Omental fat pad (tissue), 4 donors: Measurements from ENCODE around the gene NAIP. TPM values are rescaled to one million over a fixed set of nuclear protein-coding genes. Genes with fewer than 3 reads are reported as not detected.
"Not testable (repeated sequence)": the region's sequence is repeated elsewhere in the genome, so short reads cannot be mapped to it uniquely, and the experiment has no call there.

Experiments
- ATAC-seq: fragments of 150-250 bp; one replicate; pipeline ENCODE4 v1.9.1; 2016; ENCODE audit warnings: mild to moderate bottlenecking, moderate library complexity; ENCODE audit not compliant: low FRiP score
- DNase-seq: peaks from one replicate; pipeline ENCODE4 v3.0.0-alpha.2; 2019; ENCODE audit warnings: low spot score
- CTCF ChIP-seq, 3 donors: fragments of 450-650 bp; IDR thresholded peaks; one replicate each; pipeline ENCODE4 v1.5.1; 2016 to 2017; ENCODE audit warnings: antibody characterized with exemption in 3 of 3, mild to moderate bottlenecking in 3 of 3, moderate library complexity in 2 of 3
- total RNA-seq, 4 donors: library from RNA; depleted of rRNA; stranded (reverse); fragments of >200 nt; gene quantifications; one replicate each; pipeline ENCODE4 v1.1.0, GENCODE V29; 2016

NAIP gene
- total RNA-seq: 10 to 100 TPM; 14.7 to 70.3 (median 38.8) TPM

DNA sequence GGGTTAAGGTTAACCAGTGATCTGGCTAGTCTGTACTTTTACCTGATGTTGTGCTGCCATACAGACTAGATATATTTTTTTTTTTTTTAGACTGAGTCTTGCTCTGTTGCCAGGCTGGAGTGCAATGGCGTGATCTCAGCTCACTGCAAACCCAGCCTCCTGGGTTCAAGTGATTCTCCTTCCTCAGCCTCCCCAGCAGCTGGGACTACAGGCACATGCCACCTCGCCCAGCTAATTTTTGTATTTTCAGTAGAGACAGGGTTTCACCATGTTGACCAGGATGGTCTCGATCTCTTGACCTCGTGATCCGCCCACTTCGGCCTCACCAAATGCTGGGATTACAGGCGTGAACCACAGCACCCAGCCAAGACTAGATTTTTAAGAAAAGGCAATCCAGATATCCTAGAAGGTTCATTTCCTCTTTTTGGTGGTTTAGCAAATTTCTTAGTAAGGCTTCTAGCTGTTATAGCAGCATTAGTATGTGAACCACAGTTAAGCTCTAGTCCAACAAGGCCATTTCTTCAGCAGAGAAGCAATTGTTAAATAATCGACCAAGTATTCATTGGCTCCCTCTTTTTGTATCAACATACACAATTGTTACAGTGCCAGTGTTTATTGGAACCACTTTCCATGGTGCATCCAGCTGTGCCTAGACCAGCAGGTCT is at the start of gene NAIP:
Gene NAIP (minus strand): TSS at position 51 of the 665 bp plus-strand sequence. CDS start 12,424 bp downstream, outside the sequence.
- DNase-seq, ATAC-seq: not testable (repeated sequence)

GRCh38 chr5:71067262-71067928 is 42.3 kb upstream of the NAIP start, which contains the start of gene GTF2H2:
Gene GTF2H2, minus strand, starts transcription at chr5:71067676. Its CDS starts 4,913 bp downstream, at chr5:71062763.
- not testable (repeated sequence) for DNase-seq
- peak; percentile 98 for ATAC-seq

DNA sequence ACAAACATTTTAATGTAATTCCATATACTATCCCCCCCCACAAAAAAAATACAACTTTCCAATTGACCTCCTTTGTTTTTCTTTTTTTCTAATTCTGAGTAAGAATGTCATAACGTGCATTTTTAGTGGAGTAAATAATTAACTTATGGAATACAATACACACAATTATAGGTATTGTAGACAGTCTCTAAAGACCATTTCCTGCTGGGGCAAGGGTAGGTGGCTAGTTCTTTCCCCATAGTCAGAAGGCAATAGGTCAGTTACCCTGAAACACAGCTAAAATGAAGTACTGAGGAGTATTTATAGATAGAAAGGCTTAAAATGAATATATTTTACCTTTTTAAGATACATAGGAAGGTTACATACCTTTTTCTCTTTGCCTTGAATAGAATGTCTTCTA is 36.2 kb upstream of the NAIP start:
- DNase-seq, ATAC-seq: not testable (repeated sequence)

DNA sequence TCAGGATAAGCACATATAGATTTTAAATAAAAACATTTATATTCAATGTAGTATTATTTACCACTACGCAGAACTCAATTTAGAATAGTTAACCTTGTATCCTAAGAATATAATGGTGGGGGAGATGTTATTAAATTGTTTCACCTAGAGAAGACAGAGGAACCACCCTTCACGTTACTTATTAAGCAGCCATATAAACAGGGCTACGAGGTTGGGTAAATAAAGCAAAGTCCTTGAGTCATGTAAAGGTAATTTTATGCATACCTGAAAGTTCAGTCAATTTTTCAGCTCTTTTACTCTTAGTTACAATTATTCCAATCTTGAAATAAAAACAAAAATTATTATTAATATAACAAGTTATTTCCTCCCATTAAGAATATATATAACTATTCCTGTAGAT is 34.3 kb upstream of the NAIP start:
- not testable (repeated sequence) for ATAC-seq, DNase-seq

- DNase-seq, ATAC-seq: not testable (repeated sequence)
Observed at GRCh38 chr5:71044808-71045207, 19.7 kb upstream of the NAIP start.

GRCh38 chr5:71044128-71044527 is 19.0 kb upstream of the NAIP start:
- not testable (repeated sequence) for ATAC-seq, DNase-seq

GRCh38 chr5:71031046-71031776 is 6.1 kb upstream of the NAIP start:
- DNase-seq, ATAC-seq: not testable (repeated sequence)

- DNase-seq, ATAC-seq: not testable (repeated sequence)
Observed at GRCh38 chr5:71020643-71021042, 4.5 kb downstream of the NAIP start.

GRCh38 chr5:71018376-71019005 is 6.6 kb downstream of the NAIP start:
- not testable (repeated sequence) for DNase-seq, ATAC-seq

GRCh38 chr5:71014176-71014575 is 11.0 kb downstream of the NAIP start:
- ATAC-seq: no peak
- DNase-seq: no peak
- no peak for TF ChIP-seq CTCF (IDR thresholded peaks at IDR 0.05)

GRCh38 chr5:71013575-71013974 is 11.6 kb downstream of the NAIP start:
- ATAC-seq (no peak), DNase-seq (no peak)
- no peak for TF ChIP-seq CTCF (IDR thresholded peaks at IDR 0.05)
